HepG2 (cell line): ENCODE results near the gene NDN. TPM values are rescaled to one million over a fixed set of nuclear protein-coding genes. Genes with fewer than 3 reads are reported as not detected.

Experiments
- ATAC-seq: fragments of 200-7000 bp; cut with Tn5 transposase; 3 replicates; pipeline ENCODE4 v1.9.1; 2020; ENCODE audit warnings: mild to moderate bottlenecking, moderate library complexity
- BruUV-seq: library from RNA; stranded (reverse); fragments of 400-500 nt; replicated peaks from 2 replicates; lab custom pipeline; 2021; lab: Mats Ljungman, UMichigan
- CTCF ChIA-PET: fragments of 300-600 bp; formaldehyde crosslinking; extraction: SDS; loops from one replicate; lab custom pipeline; 2021; ENCODE audit warnings: low total read pairs, inconsistent platforms, low intra/inter-chr PET ratio; lab: Yijun Ruan, JAX
- POLR2A ChIA-PET: fragments of 350-600 bp; sonication (Branson Sonifier 250); formaldehyde crosslinking; loops from one replicate; lab custom pipeline; 2020; ENCODE audit warnings: antibody characterized with exemption, inconsistent platforms; lab: Yijun Ruan, JAX
- DNase-seq: peaks from one replicate; pipeline ENCODE4 v3.0.0-alpha.2; 2015; ENCODE audit warnings: low spot score
- FAIRE-seq: peaks from 3 replicates; lab custom pipeline; 2011; peaks lifted over from hg19 to GRCh38; lab: Jason Lieb, UNC
- H2AFZ ChIP-seq: one replicate; pipeline ENCODE4 v1.6.1; 2011; ENCODE audit warnings: low read length, inconsistent platforms
- H3K27ac ChIP-seq: fragments of 300-600 bp; 3 replicates; pipeline ENCODE4 v1.8.0; 2011; ENCODE audit warnings: mixed run types, mild to moderate bottlenecking, mixed read lengths, low read length, inconsistent platforms; ENCODE audit not compliant: insufficient read depth; ENCODE audit errors: extremely low read length
- H3K27me3 ChIP-seq, 2 experiments: fragments of 200-600 bp in 1 of 2; 2 replicates in 1 of 2; 3 replicates in 1 of 2; pipeline versions ENCODE4 v1.6.0 to v1.8.0; 2011; ENCODE audit warnings: low read length in 2 of 2, mild to moderate bottlenecking in 2 of 2, moderate library complexity in 2 of 2, inconsistent platforms in 1 of 2; ENCODE audit not compliant: insufficient read depth in 2 of 2, control insufficient read depth in 1 of 2
- H3K36me3 ChIP-seq, 2 experiments: fragments of 200-600 bp in 1 of 2; replicated peaks in 1 of 2; 2 replicates in 1 of 2; 3 replicates in 1 of 2; pipeline versions ENCODE4 v1.5.1 to v1.8.0; 2011; ENCODE audit warnings: low read length in 2 of 2, inconsistent platforms in 1 of 2; ENCODE audit not compliant: insufficient read depth in 2 of 2, control insufficient read depth in 1 of 2
- H3K4me1 ChIP-seq: 2 replicates; pipeline ENCODE4 v1.5.1; 2012; ENCODE audit warnings: low read length, inconsistent platforms; ENCODE audit not compliant: insufficient read depth
- H3K4me2 ChIP-seq: 2 replicates; pipeline ENCODE4 v1.6.0; 2011; ENCODE audit warnings: low read depth, low read length, inconsistent platforms
- H3K4me3 ChIP-seq, 3 experiments: fragments of 200-600 bp in 1 of 3; sonication (generic), shearing (Covaris generic) in 1 of 3; replicated peaks in 1 of 3; 2 replicates each; pipeline ENCODE4 v1.5.1; 2011 to 2016; ENCODE audit warnings: low read length in 3 of 3, inconsistent platforms in 2 of 3, low read depth in 2 of 3, mild to moderate bottlenecking in 2 of 3, control low read depth in 1 of 3, mixed read lengths in 1 of 3; ENCODE audit not compliant: insufficient read depth in 1 of 3
- H3K79me2 ChIP-seq: one replicate; pipeline ENCODE4 v1.6.1; 2011; ENCODE audit warnings: low read length, inconsistent platforms; ENCODE audit not compliant: insufficient read depth
- H3K9ac ChIP-seq: 2 replicates; pipeline ENCODE4 v1.6.0; 2011; ENCODE audit warnings: mild to moderate bottlenecking, low read depth, low read length, inconsistent platforms; ENCODE audit not compliant: insufficient read depth
- H3K9me3 ChIP-seq: 2 replicates; pipeline ENCODE4 v1.5.1; 2012; ENCODE audit warnings: mild to moderate bottlenecking, low read length
- H4K20me1 ChIP-seq: 2 replicates; pipeline ENCODE4 v1.6.0; 2011; ENCODE audit warnings: inconsistent platforms, mild to moderate bottlenecking, low read length, moderate library complexity; ENCODE audit not compliant: insufficient read depth
- CBX5 ChIP-seq: sonication (generic); formaldehyde crosslinking; IDR thresholded peaks from 2 replicates; pipeline ENCODE4 v1.4.0; 2020; ENCODE audit warnings: missing genetic modification reagents, borderline replicate concordance
- ELF4 ChIP-seq: sonication (generic); formaldehyde crosslinking; IDR thresholded peaks from 2 replicates; pipeline ENCODE4 v1.5.0; 2020; ENCODE audit warnings: missing genetic modification reagents, mild to moderate bottlenecking, moderate library complexity, borderline replicate concordance
- HOXA9 ChIP-seq: sonication (generic); formaldehyde crosslinking; IDR thresholded peaks from 2 replicates; pipeline ENCODE4 v1.8.1; 2022; ENCODE audit warnings: missing genetic modification reagents, mild to moderate bottlenecking, moderate library complexity, borderline replicate concordance
- NFKBIZ ChIP-seq: IDR thresholded peaks from 2 replicates; pipeline ENCODE4 v1.6.1; 2018; ENCODE audit warnings: missing genetic modification reagents, missing compliant biosample characterization
- PHF21A ChIP-seq: sonication (generic); formaldehyde crosslinking; IDR thresholded peaks from 2 replicates; pipeline ENCODE4 v1.5.0; 2020; ENCODE audit warnings: mild to moderate bottlenecking, missing genetic modification reagents
- RAD21 ChIP-seq: fragments of 450-650 bp; formaldehyde crosslinking; IDR thresholded peaks from 2 replicates; pipeline ENCODE4 v1.5.0; 2020; ENCODE audit warnings: mild to moderate bottlenecking
- REPIN1 ChIP-seq: sonication (generic); formaldehyde crosslinking; IDR thresholded peaks from 2 replicates; pipeline ENCODE4 v1.8.0; 2022; ENCODE audit warnings: missing genetic modification reagents, low read depth, mild to moderate bottlenecking, borderline replicate concordance
- RFXANK ChIP-seq: IDR thresholded peaks from 2 replicates; pipeline ENCODE4 v1.6.1; 2016
- SMARCE1 ChIP-seq: fragments of 450-650 bp; IDR thresholded peaks from 2 replicates; pipeline ENCODE4 v1.6.1; 2017; ENCODE audit warnings: borderline replicate concordance
- SMC3 ChIP-seq: IDR thresholded peaks from 2 replicates; pipeline ENCODE4 v1.6.1; 2011; ENCODE audit warnings: low read length, improper control_type of control experiment
- STAG1 ChIP-seq: sonication (generic); formaldehyde crosslinking; IDR thresholded peaks from 2 replicates; pipeline ENCODE4 v1.4.0; 2020; ENCODE audit warnings: missing genetic modification reagents
- TOE1 ChIP-seq: sonication (generic); formaldehyde crosslinking; IDR thresholded peaks from 2 replicates; pipeline ENCODE4 v1.4.0; 2020; ENCODE audit warnings: mild to moderate bottlenecking, missing genetic modification reagents
- ZBTB1 ChIP-seq: sonication (generic); formaldehyde crosslinking; IDR thresholded peaks from 2 replicates; pipeline ENCODE4 v1.4.0; 2020; ENCODE audit warnings: missing genetic modification reagents, borderline replicate concordance
- ZNF33B ChIP-seq: sonication (generic); formaldehyde crosslinking; IDR thresholded peaks from 2 replicates; pipeline ENCODE4 v1.5.1; 2020; ENCODE audit warnings: mild to moderate bottlenecking, missing genetic modification reagents
- ZNF431 ChIP-seq: sonication (generic); formaldehyde crosslinking; IDR thresholded peaks from 2 replicates; pipeline ENCODE4 v1.9.0; 2022; ENCODE audit warnings: missing genetic modification reagents, low read depth, mild to moderate bottlenecking, borderline replicate concordance
- WGBS: methylation state at CpG from one replicate; pipeline ENCODE4 v1.1.6; 2017; ENCODE audit warnings: low lambda C conversion rate; 5-methylcytosine and 5-hydroxymethylcytosine counted together
- in situ Hi-C: cut with HindIII; loops from 2 replicates; pipeline ENCODE4 v1.10.0; 2017; ENCODE audit warnings: low pct_unique_long_range_greater_than_20kb; ENCODE audit not compliant: extremely low pct_ligation_motif_present
- intact Hi-C: fragments of 100-400 bp; cut with micrococcal nuclease; formaldehyde crosslinking; loops from one replicate; pipeline ENCODE4 v1.10.0; 2022; ENCODE audit not compliant: unreplicated experiment
- polyA plus RNA-seq, 8 experiments: library from polyadenylated mRNA; depleted of rRNA in 3 of 8; stranded (reverse) in 7 of 8; unstranded in 1 of 8; fragments of >200 nt; fragmentation: Illumina TruSeq in 4 of 8; extraction: Trizol in 4 of 8; gene quantifications; 2 replicates each; pipeline versions ENCODE4 v1.2.1 to v1.2.3, GENCODE V29; 2011 to 2016; ENCODE audit warnings: low read depth in 4 of 8, missing spikeins in 1 of 8, mixed read lengths in 1 of 8; ENCODE audit not compliant: insufficient read depth in 1 of 8
- total RNA-seq, 5 experiments: library from RNA; depleted of rRNA; stranded (reverse); fragments of >200 nt; fragmentation: Illumina TruSeq; extraction: Trizol; gene quantifications; 2 replicates each; pipeline ENCODE4 v1.2.3, GENCODE V29; 2016; ENCODE audit warnings: low read depth in 1 of 5
- TF ChIP-seq, protein P1 (sequence below): sonication (generic); formaldehyde crosslinking; IDR thresholded peaks from 2 replicates; pipeline ENCODE4 v1.5.0; 2020; ENCODE audit warnings: mild to moderate bottlenecking, missing genetic modification reagents, moderate library complexity
- TF ChIP-seq, protein P2 (sequence below): sonication (generic); formaldehyde crosslinking; IDR thresholded peaks from 2 replicates; pipeline ENCODE4 v1.5.0; 2020; ENCODE audit warnings: missing genetic modification reagents

The NDN gene
- total and polyA plus RNA-seq, 2 of the 13 experiments (the other 11 are each of a cell fraction or from before 2014, with no cell fraction given), result 0.03 TPM; not detected in 1

DNA sequence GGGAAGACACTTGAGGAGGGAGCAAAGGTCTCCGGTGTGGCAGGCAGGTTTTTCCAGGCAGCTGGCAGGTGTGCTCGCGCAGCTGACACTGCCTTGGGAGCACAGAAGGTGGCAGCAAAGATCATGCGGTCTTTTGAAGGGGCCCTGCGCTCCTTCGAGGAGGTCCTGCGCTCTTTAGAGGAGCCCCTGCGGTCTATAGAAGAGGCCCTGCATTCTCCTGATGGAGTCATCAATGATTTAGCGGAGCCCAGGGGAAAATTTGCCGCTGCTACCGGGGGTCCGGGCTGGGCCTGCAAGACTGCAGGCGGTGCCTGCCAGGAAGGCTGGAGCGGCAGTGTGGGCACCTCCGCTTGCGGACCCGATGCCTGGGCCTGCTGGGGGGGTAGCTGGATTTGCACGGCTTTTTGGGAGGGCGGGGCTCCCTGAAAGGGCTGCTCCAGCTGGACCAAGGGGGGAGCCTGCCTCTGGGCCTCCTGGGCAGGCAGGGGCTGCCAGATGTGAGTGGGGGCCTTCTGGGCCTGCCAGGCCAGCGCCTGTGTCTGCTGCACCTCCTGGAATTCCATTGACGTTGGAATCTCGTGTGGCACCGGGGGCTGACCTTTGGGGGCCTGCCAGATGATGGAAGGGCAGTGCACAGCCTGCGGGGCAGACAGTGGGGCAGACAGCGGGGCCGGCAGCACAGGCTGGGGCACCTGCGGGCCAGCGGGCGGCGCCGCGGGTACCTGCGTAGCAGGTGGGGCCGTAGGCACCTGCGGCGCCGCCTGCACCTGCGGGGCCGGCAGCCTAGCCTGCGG, 41.5 kb downstream of the NDN start:
- intact Hi-C loops, result loop anchor here (10.0 kb wide), 1 partner anchor 1859 kb away; no protein-coding TSS in a partner anchor
- no peak overlapping the region for H3K9ac ChIP-seq
- H4K20me1 ChIP-seq, result no peaks in the 10 kb centered on the region
- DNase-seq (peak; percentile 3), FAIRE-seq (no peak), ATAC-seq (peak; percentile 72)
- POLR2A ChIA-PET, result no interaction called here
- 70% methylated on average over 16 of the region's 40 CpGs for WGBS
- CTCF ChIA-PET, result interaction anchor here (1.0 to 1.5 kb wide), 2 partner anchors 211 to 232 kb away, joined by 8 to 10 read pairs; no protein-coding TSS in a partner anchor
- H3K9me3 ChIP-seq, result no peaks in the 10 kb centered on the region
- H3K4me1 ChIP-seq, result no peaks in the 10 kb centered on the region
- peaks cover 2 to 18% of the 10 kb centered on the region in 2 experiments; a peak in 2 of 5 replicates for H3K27me3 ChIP-seq
- H3K4me3 ChIP-seq, result no peak overlapping the region
- H3K27ac ChIP-seq, result no peak overlapping the region
- H3K36me3 ChIP-seq, result no peaks in the 10 kb centered on the region
- no peak overlapping the region for H2AFZ ChIP-seq
- H3K4me2 ChIP-seq, result no peak overlapping the region
- in situ Hi-C loops, result loop anchor here (5.0 to 25.0 kb wide), 2 partner anchors 158 to 222 kb away; no protein-coding TSS in a partner anchor
- no TSS peak for BruUV-seq
- H3K79me2 ChIP-seq, result no peaks in the 10 kb centered on the region
- TF ChIP-seq HOXA9 (CRISPR knock-in tag) (no peak), SMC3 (peak; percentile 48), PHF21A (CRISPR knock-in tag) (no peak), ZNF33B (no peak), ELF4 (CRISPR knock-in tag) (no peak), SMARCE1 (no peak), TOE1 (CRISPR knock-in tag) (no peak), REPIN1 (no peak), NFKBIZ (CRISPR knock-in tag) (no peak), STAG1 (CRISPR knock-in tag) (peak; percentile 83), CBX5 (CRISPR knock-in tag) (no peak), RFXANK (CRISPR knock-in tag) (no peak), ZBTB1 (no peak), ZNF431 (CRISPR knock-in tag) (no peak), RAD21 (CRISPR knock-in tag) (peak; percentile 68)
- TF ChIP-seq, protein P1, sequence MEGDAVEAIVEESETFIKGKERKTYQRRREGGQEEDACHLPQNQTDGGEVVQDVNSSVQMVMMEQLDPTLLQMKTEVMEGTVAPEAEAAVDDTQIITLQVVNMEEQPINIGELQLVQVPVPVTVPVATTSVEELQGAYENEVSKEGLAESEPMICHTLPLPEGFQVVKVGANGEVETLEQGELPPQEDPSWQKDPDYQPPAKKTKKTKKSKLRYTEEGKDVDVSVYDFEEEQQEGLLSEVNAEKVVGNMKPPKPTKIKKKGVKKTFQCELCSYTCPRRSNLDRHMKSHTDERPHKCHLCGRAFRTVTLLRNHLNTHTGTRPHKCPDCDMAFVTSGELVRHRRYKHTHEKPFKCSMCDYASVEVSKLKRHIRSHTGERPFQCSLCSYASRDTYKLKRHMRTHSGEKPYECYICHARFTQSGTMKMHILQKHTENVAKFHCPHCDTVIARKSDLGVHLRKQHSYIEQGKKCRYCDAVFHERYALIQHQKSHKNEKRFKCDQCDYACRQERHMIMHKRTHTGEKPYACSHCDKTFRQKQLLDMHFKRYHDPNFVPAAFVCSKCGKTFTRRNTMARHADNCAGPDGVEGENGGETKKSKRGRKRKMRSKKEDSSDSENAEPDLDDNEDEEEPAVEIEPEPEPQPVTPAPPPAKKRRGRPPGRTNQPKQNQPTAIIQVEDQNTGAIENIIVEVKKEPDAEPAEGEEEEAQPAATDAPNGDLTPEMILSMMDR (CRISPR knock-in tag), result peak; percentile 82
- TF ChIP-seq, protein P2, sequence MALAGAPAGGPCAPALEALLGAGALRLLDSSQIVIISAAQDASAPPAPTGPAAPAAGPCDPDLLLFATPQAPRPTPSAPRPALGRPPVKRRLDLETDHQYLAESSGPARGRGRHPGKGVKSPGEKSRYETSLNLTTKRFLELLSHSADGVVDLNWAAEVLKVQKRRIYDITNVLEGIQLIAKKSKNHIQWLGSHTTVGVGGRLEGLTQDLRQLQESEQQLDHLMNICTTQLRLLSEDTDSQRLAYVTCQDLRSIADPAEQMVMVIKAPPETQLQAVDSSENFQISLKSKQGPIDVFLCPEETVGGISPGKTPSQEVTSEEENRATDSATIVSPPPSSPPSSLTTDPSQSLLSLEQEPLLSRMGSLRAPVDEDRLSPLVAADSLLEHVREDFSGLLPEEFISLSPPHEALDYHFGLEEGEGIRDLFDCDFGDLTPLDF (CRISPR knock-in tag), result no peak
